C4-2B (cell line): ENCODE measurements around the gene AGK.

Source experiments
- ZFX ChIP-seq: fragments of 450-650 bp; IDR thresholded peaks from 2 replicates; pipeline ENCODE4 v1.6.1; 2017
- TF ChIP-seq, protein P1 (sequence below): fragments of 450-650 bp; conservative IDR thresholded peaks from 2 replicates; pipeline ENCODE4 v1.5.1; 2017; ENCODE audit warnings: mild to moderate bottlenecking

DNA sequence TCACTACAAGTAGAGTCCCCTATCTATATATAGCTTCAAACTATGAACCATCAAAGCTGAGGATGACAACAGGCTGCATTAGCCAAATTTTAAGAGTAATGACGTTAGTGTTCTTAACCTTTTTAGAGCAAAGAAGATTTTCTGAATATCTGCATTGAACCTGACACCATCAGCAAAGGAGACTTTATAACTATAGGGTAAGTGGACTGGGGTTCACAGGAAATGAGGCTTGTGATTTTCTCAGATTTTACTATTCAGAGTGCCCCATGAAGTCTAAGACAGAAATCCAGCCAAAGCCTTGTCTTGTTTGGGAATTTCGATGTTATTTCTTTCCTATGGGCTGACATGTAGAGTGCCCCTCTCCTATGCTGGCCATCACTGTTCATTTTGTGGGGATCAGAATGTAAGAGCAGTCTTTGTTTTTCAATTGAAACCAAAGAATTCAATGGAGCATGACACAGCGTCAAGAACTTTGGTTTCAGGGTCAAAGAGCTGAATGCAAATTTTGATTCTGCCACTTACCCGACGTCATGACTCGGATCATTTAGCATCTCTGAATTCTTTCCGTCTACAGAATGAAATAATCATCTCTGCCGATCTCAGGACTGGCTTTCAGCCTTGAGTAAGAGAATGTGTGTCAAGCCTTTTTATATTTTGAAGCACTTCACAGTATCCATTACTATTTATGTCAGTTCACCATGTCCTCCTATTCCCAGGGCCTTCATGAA lies 98.1 kb downstream of the AGK start:
- TF ChIP-seq, protein P1, sequence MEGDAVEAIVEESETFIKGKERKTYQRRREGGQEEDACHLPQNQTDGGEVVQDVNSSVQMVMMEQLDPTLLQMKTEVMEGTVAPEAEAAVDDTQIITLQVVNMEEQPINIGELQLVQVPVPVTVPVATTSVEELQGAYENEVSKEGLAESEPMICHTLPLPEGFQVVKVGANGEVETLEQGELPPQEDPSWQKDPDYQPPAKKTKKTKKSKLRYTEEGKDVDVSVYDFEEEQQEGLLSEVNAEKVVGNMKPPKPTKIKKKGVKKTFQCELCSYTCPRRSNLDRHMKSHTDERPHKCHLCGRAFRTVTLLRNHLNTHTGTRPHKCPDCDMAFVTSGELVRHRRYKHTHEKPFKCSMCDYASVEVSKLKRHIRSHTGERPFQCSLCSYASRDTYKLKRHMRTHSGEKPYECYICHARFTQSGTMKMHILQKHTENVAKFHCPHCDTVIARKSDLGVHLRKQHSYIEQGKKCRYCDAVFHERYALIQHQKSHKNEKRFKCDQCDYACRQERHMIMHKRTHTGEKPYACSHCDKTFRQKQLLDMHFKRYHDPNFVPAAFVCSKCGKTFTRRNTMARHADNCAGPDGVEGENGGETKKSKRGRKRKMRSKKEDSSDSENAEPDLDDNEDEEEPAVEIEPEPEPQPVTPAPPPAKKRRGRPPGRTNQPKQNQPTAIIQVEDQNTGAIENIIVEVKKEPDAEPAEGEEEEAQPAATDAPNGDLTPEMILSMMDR = no peak
- no peak for TF ChIP-seq ZFX
